Peyer's patch (tissue), 4 donors: ENCODE measurements around the gene QPCT. TPM values are rescaled to one million over a fixed set of nuclear protein-coding genes. Genes with fewer than 3 reads are reported as not detected.

ENCODE experiments used
- DNase-seq, 3 donors: peaks; one replicate each; pipeline ENCODE4 v3.0.0-alpha.2; 2017 to 2019
- H3K27ac ChIP-seq, 4 donors: fragments of 200-600 bp; sonication (generic); one replicate each; pipeline ENCODE4 v1.5.1; 2016 to 2019
- H3K27me3 ChIP-seq, 2 donors: fragments of 200-600 bp; sonication (generic); one replicate each; pipeline ENCODE4 v1.5.1; 2019
- H3K36me3 ChIP-seq, 3 donors: fragments of 200-600 bp; sonication (generic); one replicate each; pipeline ENCODE4 v1.5.1; 2016 to 2019
- H3K4me1 ChIP-seq, 4 donors: fragments of 200-600 bp; sonication (generic); one replicate each; pipeline ENCODE4 v1.5.1; 2016 to 2019
- H3K4me3 ChIP-seq, 4 donors: fragments of 200-600 bp; sonication (generic); 1 replicate in 3 of 4; 2 replicates in 1 of 4; pipeline ENCODE4 v1.5.1; 2016 to 2019; ENCODE audit warnings: mild to moderate bottlenecking in 1 of 4
- H3K9me3 ChIP-seq, 4 donors: fragments of 200-600 bp; sonication (generic); one replicate each; pipeline ENCODE4 v1.5.1; 2016 to 2019; ENCODE audit warnings: mild to moderate bottlenecking in 1 of 4
- CTCF ChIP-seq, 6 experiments: fragments of 450-650 bp in 4 of 6; fragments of 200-600 bp in 2 of 6; sonication (generic) in 1 of 6; IDR thresholded peaks; one replicate each; pipeline ENCODE4 v1.5.1; 2017 to 2019; ENCODE audit warnings: antibody characterized with exemption in 6 of 6, mild to moderate bottlenecking in 3 of 6, moderate library complexity in 1 of 6
- POLR2A ChIP-seq, 2 donors: fragments of 450-650 bp; IDR thresholded peaks; one replicate each; pipeline ENCODE4 v1.5.1; 2017; ENCODE audit warnings: antibody characterized with exemption in 2 of 2, mild to moderate bottlenecking in 2 of 2, moderate library complexity in 2 of 2
- total RNA-seq, 4 donors: library from RNA; depleted of rRNA; stranded (reverse); fragments of >200 nt; gene quantifications; one replicate each; pipeline ENCODE4 v1.1.0, GENCODE V29; 2016

Gene QPCT
- total RNA-seq, 4 donors from 2014 or later: 0.66 to 1.6 (median 0.88) TPM; not detected in 1

- no peak overlapping the region for H3K27ac ChIP-seq
- peaks cover 0 to 6% (median under 1%) of the 10 kb centered on the region in 4 donors for H3K4me1 ChIP-seq
- no peaks in the 10 kb centered on the region for H3K27me3 ChIP-seq
- no peak for DNase-seq
- no peaks in the 10 kb centered on the region for H3K9me3 ChIP-seq
- H3K4me3 ChIP-seq: no peak overlapping the region
- no peaks in the 10 kb centered on the region for H3K36me3 ChIP-seq
- TF ChIP-seq CTCF (IDR thresholded peaks at IDR 0.05) (no peak), POLR2A (IDR thresholded peaks at IDR 0.05) (no peak)
Measured at GRCh38 chr2:37394796-37395555, 50.5 kb downstream of the QPCT start.

- TF ChIP-seq CTCF (IDR thresholded peaks at IDR 0.05): no peak
- H3K27me3 ChIP-seq: no peaks in the 10 kb centered on the region
- H3K27ac ChIP-seq: no peak overlapping the region
- H3K4me3 ChIP-seq: no peak overlapping the region
- H3K9me3 ChIP-seq: no peaks in the 10 kb centered on the region
- DNase-seq: no peak
- H3K36me3 ChIP-seq: no peaks in the 10 kb centered on the region
- no peaks in the 10 kb centered on the region for H3K4me1 ChIP-seq
Measured at GRCh38 chr2:37396890-37397565, 52.6 kb downstream of the QPCT start.

GRCh38 chr2:37398990-37399389, 54.6 kb downstream of the QPCT start:
- Histone ChIP-seq H3K36me3 (no peaks in the 10 kb centered on the region), H3K4me1 (no peaks in the 10 kb centered on the region), H3K27ac (no peak overlapping the region), H3K4me3 (no peak overlapping the region), H3K9me3 (no peaks in the 10 kb centered on the region), H3K27me3 (no peaks in the 10 kb centered on the region)
- TF ChIP-seq CTCF (IDR thresholded peaks at IDR 0.05) (no peak), POLR2A (IDR thresholded peaks at IDR 0.05) (no peak)
- no peak for DNase-seq

GRCh38 chr2:37400041-37400440, 55.6 kb downstream of the QPCT start:
- Histone ChIP-seq H3K27me3 (no peaks in the 10 kb centered on the region), H3K36me3 (no peaks in the 10 kb centered on the region), H3K4me3 (no peak overlapping the region), H3K27ac (no peak overlapping the region), H3K4me1 (no peaks in the 10 kb centered on the region), H3K9me3 (no peaks in the 10 kb centered on the region)
- no peak for DNase-seq
- TF ChIP-seq CTCF (IDR thresholded peaks at IDR 0.05): no peak
- TF ChIP-seq POLR2A (IDR thresholded peaks at IDR 0.05): no peak

- Histone ChIP-seq H3K4me1 (no peaks in the 10 kb centered on the region), H3K27ac (no peak overlapping the region), H3K27me3 (no peaks in the 10 kb centered on the region), H3K36me3 (no peaks in the 10 kb centered on the region), H3K9me3 (no peaks in the 10 kb centered on the region), H3K4me3 (no peak overlapping the region)
- no peak for DNase-seq
- TF ChIP-seq CTCF (IDR thresholded peaks at IDR 0.05): no peak
- TF ChIP-seq POLR2A (IDR thresholded peaks at IDR 0.05): no peak
Measured at GRCh38 chr2:37402636-37403035, 58.2 kb downstream of the QPCT start.
